GM18520 (cell line): ENCODE results near the gene EFCC1.

ENCODE experiments used
- ATAC-seq: cut with Tn5 transposase; IDR thresholded peaks from one replicate; pipeline ENCODE4 v1.9.1; 2021; ENCODE audit not compliant: unreplicated experiment

EFCC1 gene

DNA sequence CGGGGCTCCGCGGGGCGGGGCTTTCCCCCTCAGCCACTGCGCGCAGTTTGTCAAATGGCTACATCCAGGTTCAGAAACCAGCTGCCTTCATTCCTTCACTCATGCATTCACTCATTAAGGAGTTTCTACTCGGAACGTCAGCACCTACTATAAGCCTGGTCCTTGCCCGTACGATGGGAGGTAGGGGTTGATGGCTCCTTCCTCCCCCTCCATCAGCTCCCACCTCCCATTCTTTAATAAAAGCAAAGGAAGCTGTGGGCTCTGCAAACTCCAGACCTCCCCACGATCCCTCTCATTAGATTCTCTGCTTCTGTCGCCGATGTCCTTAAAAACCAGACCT, 7.0 kb upstream of the EFCC1 start:
- no peak for ATAC-seq

DNA sequence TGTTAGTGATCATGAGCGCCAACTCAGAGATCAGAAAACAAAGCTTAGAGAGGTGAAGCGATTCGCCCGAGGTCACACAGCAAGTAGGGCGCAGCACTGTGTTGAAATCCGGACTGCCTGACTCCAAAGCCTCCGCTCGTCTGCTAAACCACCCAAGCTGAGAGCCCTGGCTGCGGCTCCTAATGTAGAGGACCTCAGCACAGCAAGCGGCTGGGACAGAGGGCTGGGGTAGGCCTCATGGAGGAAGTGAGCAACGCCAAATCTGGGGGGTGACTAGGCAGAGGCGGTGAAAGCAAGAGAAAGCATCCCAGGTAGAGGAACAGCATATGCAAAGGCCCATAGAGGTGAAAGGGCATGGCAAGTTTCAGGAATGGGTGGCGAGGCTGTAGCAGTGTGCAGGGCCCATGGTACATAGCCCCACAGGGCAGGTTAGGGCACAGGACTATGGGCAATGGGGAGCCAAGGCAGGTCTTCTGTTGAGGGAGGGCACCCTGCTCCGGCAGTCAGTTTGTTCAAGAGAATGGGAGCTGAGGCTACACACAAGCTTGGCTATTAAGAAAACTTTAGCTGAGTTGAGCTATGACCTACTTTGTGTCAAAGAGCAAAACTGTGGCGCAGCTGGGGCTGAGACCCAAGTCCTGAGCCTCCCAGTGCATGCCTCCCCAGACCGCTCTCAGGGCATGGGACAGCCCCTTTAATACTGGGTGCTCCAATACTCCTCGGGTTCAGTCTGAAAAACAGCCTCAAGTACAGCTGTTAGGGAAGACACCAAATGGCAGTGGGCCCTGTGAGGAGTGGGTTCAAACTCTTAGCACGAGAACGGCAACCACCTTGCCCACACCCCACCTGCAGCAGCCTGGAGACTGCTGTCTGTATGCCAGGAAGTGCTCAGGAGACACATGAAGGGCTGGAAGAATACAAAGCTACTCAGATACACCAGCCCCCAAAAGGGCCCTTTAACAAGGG, 6.2 kb upstream of the EFCC1 start:
- ATAC-seq: no peak

DNA sequence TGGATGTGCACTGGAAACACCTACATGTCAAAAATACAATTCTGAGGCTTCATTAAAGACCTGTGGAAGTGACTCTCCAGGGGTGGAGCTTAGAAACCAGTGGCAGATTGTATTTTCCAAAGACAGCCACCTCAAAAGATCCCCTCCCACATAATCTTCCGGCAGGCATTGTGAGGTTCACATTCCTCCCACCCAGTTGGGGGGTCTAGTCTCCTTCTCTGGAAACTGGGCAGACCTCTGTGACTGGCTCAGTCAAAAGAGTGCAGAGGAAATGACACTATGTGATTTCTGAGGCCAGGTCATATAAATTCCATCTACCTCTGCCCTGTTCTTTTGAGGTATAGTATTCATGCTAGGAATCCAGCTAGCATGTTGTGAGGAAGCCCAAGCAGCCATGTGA, 5.4 kb upstream of the EFCC1 start:
- ATAC-seq: no peak

DNA sequence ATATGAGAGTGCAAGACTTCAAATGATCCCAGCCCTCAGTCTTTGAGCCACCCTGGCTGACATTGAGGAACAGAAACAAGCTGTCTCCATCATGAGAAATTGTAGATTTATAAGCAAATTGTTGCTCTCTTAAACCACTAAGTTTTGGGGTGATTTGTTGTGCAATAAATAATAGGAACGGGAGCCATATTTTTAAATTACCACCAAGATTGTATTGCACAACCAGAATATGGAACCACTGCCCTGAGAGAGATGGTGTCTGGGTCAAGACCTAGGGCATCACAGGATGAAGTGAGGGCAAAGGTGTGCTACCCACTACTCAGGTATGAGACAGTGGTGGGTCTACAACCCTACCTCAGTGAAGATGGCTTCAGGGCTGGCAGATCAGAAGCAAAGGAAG, 4.9 kb upstream of the EFCC1 start:
- ATAC-seq: no peak

DNA sequence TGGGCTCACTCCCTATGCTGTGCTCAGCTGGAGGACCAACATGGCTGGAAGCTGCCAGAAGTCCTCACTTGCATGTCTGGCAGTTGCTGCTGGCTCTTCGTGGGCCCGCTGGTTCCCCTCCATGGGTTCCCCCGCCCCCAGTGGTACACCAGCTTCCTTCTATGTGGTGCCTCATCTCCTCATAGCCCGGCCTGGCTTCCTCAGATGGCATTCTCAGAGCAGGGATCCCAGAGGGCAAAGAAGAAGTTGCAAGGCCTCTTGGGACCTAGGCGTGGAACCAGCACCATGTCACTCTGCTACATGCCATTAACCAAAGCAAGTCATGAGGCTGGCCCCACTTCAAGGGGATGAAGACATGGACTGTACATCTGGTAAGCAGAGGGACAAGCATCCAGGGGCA, 4.4 kb upstream of the EFCC1 start:
- no peak for ATAC-seq

DNA sequence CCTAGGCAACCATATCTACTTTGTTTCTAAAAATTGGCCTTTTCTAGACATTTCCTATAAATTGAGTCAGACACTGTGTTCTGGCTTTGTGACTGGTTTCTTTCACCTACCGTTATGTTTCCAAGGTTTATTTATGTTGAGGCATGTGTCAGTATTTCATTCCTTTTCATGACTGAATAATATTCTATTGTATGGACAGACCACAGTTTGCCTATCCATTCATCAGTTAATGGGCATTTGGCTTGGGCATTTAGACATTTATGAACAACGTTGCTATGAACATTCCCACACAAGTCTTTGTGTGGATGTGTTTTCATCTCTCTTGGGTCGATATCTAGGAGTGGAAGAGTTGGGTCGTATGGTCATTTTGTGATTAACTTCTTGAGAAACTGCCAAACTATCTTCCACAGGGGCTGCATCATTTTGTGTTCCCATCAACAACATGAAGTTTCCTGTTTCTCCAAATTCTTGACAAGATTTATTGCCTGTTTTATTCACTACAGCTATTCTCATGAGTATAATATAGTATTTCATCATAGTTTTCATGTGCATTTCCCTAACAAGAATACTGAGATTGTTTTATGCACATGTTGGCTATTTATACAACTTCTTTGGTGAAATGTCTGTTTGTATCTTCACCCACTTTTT, 3.5 kb upstream of the EFCC1 start:
- no peak for ATAC-seq

DNA sequence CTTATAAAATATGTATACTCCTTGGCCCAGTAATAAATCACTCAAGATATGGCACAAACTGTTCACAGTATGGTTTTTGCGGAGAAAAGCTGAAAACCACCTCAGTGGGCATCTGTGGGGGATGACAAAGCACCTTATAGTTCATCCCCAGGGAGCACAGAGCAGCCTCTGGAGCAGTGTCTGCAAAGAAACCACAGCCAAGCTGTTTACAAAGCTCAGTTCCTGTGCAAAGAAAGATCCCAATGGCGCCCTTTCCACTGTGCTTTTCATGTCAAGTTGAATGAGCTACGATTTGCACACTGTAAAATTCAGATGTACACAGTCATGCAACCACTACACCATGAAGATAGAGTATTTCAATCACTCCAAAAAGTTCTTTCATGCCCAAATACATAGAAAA, 2.5 kb upstream of the EFCC1 start:
- no peak for ATAC-seq

DNA sequence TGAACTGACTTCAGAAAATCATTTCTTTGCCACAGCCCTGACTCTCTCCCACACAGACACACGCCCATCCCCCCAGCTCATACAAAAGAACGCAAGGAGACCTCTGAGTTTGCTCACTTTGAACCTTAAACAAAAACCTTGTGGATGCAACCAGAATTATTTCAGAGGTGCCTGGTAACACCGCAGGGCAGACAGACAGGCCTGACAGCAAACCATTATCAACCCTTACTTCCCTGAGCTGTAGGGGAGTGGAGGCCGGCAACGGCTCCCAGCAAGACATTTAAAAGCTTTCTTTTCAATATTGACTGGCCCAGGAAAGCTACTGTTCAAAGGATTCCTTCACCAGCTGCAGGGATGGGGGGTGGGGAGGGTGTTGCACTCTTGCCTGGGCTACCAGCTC, 2.0 kb upstream of the EFCC1 start:
- ATAC-seq: no peak

DNA sequence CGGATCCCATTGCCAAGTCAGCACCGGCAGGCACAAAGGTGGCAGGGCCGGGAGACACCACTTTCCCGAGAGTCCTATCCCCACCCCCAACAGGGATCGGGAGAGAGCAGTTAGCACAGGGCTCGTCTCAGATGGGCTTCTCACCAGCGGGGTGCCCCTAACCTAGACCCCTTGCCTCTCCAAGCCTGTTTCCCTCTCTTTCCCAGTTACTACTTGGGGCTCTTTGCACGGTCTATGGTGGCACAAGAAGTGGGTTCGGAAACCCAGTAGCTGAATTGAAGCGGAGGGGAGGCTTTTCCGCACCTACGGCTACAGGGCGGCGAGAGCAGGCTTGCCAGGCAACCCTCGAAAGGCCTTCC, 383 bp upstream of the EFCC1 start:
- ATAC-seq: no peak

DNA sequence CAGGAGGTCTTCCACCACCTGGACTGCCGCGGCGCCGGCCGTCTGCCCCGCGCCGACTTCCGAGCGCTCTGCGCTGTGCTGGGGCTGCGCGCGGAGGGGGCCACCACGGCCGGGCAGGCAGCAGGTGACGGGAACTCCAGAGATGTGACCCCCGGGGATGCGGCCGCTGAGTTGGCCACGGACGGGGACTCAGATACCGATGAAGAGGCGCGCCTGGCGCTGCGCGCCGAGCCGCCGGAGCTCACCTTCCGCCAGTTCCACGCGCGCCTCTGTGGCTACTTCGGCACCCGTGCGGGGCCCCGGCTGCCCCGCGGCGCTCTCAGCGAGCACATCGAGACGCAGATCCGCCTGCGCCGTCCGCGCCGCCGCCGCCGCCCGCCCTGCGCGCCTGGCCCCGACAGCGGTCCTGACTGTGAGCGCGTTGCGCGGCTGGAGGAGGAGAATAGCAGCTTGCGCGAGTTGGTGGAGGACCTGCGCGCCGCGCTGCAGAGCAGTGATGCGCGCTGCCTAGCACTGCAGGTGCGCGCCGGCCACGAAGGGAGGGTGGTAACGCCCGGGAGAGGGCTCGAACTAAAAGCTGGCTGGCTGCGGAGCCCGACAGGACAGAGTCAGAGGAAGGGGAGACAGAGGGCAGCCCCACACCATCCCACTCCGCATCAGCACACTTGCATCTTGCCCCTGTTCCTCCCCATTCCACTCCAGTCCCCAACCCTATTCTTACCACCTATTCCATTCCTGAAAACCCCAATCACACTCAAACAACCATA, 885 bp downstream of the EFCC1 start:
- no peak for ATAC-seq

DNA sequence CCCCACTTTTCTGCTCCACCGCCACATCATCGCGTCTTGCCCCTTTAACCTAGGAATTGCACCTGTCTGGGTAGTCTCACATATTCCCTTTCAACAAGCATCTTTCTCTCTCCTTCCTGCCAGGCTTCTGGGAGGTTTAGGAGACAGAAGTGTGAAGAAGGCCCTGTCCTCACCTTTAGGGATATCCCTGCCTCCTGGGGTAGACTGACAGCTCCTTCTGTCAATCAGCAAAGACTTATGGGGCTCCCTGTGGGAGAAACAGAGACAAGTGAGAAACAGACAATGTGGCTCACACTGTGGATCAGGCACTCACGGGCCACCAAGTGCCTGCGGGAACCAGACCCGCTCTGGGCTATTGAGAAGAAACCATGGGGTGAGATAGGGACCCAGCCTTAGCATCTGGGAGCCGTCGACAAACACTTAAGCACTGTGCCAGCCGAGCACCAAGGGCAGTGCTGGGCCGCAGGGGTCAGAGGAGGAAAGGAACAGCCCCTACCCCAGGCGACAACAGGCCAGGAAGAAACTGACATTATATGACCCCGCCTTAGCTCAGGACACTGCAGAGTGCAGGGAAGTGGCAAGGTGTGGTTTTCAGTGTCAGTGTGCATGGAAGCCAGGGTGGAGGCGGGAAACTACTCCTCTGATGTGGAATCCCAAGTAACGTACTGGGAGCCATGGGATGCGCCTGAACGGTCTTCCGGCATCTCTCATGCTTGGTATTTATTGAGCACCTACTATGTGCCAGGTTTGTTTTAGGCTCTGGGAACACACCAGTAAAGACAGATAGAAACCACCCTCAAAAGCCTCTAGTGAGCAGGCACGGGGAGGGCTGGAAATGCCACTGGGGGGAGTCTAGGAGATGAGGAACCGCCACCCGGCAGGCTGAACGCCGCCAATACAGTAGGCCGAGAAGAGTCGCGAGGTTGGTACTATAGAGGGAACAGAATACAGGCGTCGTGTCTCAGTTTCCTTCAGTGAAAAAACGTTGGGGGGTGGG, 1.8 kb downstream of the EFCC1 start:
- no peak for ATAC-seq

DNA sequence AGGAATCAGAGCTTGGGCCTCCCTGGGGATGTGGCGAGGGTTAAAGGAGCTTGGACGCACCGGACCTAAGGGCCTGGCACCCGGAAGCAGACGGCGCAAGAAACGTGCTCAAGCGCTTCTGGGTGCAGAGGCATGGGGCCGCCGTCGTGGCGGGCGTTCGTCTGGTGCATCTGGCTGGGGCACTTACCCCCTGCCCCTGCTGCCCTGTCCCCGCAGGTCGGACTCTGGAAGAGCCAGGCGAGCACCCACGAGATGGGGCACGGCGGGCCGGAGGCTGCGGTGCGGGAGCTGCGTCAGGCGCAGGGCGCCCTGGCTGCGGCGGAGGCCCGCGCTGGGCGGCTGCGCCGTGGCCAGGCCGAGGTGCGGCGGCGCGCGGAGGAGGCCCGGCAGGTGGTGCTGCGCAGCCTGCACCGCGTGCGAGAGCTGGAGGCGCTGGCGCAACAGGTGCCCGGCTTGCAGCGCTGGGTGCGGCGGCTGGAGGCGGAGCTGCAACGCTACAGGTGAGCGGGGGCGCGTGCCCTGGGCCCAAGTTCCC, 2.5 kb downstream of the EFCC1 start:
- no peak for ATAC-seq

DNA sequence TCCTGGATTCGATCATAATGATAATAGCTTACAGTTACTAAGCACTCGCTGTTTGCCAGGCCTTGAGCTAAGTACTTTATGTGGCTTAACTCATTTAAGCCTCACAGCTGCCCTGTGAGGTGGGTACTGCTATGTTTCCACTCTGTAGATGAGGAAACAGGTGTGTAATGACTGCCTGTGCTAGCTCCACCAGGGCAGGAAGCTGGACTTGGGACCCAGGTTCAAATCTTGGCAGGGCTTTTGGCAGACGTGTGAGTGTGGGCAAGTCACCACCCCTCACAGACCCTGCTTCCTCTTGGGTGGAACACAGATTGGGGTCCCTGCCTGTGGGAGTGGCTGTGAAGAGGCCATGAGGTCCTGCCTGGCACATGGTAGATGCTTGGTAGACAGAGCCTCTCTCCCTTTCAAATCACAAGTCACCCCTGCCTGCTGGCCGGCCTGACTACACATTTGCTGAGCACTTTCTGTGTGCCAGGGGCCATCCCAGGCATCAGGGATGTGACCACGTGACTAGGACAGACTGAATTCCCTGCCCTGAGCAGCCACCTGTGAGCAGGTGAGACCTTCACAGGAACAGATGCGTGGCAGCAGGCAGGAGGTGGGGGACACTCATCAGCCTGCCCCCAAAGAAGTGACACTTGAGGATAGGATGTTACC, 3.7 kb downstream of the EFCC1 start:
- no peak for ATAC-seq

DNA sequence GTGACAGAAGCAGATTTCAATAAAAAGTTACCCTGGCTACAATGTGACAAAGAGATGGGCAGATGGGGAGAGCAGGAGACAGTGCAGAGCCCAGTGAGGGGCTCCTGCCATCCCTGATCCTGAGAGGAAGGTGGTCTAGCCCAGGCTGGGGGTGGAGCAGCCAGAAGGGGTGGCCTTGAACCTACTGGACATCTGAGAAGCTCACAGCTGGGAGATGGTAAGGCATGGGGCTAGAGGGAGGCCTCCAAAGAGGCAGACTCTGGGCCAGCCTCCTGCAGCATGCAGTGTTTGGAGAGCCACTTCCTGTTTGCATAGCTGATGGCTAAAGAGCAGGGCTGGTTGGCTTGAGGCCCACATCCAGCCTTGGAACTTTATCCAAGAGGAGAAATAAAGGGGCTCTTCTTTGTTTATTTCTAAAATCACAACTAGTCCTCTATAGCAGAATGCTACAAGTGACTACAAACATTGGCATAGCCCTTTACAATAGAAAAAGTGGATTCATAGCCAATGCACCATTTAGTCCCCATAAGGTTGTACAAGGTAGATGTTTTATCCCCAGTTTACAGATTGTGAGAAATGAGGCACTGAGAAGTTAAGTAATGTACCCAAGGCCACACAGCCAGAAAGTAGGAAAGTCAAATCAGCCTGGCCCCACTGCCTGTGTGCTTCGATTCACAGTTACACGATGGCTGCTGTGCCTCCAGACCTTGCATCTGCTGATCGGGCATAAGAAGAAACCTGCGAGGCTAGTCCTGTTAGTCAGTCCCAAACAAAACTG, 4.6 kb downstream of the EFCC1 start:
- ATAC-seq: no peak

DNA sequence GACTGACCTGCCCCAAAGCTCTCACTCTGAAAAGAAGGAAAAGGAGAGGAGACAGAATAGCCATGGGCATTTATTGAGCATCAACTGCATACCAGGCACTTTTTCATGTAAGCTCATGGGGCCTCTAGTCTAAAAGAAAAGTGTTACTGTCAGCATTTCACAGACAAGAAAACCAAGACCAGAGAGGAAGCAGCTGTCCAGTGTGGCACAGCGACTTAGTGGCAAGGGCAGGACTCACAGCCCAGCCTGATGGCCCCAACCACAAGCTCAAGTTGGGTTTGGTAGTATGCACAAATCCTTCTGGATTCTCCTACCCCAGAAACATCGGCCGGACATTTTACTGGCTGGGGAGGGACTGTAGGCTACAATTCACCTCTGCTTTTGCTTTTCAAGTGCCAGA, 5.8 kb downstream of the EFCC1 start:
- no peak for ATAC-seq

DNA sequence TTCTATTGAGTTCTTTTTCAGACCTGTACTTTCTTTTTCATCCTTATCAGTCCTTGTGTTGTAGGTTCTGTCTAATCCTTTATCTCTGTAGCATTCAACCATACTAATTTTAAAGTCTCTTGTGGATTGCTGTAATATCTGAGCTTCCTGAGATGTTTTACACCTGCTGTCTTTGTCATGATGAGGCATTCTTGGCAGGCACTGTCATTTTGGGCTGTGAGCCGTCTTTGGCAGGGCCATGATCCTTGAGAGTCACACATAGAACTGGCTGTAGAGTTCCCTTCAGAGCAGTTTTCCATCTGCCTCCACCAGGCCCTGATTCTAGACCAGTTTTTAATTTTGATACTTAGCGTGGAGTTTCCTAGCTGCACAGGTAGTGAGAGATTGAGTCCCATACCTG, 6.7 kb downstream of the EFCC1 start:
- no peak for ATAC-seq

DNA sequence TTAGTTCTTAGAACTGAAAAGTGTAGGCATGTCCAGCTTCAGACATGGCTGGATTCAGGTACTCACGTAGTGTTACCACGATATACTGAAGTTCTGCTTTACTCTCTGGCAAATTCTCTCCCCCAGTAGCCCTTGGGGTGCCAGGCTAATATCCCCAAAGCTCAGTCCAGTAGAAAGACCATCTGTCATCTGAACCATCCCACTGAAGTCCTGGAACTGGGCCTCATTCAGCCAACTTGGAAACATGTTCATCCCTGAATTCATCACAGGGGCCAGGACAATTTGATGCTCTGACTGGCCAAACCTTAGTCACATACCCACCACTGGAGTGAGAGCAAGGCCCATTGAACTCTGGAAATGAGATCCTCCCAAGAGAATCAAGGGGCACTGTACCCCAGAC, 8.2 kb downstream of the EFCC1 start:
- ATAC-seq: no peak

DNA sequence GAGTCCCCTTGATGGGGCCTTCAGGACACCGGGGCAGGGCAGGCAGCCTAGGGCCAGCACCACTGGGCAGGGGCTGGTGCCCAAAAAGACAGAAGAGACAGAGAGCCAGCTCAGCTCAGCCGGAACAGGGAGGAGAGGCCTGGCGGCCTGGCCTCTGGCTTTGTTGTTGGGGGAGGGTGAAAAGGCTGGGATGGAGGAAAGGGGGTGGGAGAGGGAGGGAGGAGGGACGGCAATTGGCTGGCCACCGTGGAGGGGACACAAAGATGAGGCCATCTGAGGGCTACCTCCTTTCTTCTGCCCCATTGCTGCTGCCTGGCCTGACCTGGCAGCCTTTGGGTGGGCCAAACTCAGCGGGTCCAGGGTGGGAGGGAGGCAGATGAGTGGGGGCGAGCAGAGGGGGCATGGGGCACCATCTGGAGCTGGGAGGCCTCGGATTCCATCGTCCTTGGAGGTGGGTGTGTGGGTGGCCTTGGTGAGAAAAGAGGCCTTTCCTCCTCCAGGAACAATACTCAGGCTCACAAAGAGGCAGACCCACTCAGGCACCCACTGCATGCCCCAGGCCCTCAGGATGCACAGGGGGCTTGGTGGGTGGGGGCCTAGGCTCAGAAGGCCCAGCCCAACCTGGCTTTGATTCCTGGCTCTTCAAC, 9.3 kb downstream of the EFCC1 start:
- ATAC-seq: no peak

DNA sequence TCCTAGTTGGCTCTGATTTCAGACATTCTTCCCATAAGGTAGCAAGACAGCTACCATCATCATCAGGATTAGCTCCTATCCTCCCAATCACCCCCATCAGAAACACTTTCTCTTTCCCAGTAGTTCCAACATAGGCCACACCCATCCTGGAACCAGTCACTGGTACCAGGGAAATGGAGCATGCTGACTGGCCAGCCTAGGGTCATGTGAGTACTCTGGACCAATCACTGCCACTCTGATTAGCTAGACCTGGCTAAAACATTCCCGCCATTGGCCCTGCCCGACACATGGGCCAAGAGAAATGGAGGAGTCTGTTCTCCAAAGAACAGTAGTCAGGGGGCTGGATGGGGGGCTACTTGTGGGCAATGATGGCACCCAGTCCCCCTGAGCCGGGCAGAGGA, 12.4 kb downstream of the EFCC1 start:
- ATAC-seq: no peak
